ENCODE data around the gene KCNH4.

- no peak for TF ChIP-seq CTCF (conservative IDR thresholded peaks at IDR 0.05; ENCODE audit: low read length)
- TF ChIP-seq EZH2phosphoT487 (IDR thresholded peaks at IDR 0.05; ENCODE audit: borderline replicate concordance, low read depth, low read length) = no peak
These were observed 44.7 kb upstream of the KCNH4 start for GRCh38 chr17:42225646-42226045.

Measured in OCI-LY7 (cell line).